ENCODE data around the gene SLC66A2.

The SLC66A2 gene

DNA sequence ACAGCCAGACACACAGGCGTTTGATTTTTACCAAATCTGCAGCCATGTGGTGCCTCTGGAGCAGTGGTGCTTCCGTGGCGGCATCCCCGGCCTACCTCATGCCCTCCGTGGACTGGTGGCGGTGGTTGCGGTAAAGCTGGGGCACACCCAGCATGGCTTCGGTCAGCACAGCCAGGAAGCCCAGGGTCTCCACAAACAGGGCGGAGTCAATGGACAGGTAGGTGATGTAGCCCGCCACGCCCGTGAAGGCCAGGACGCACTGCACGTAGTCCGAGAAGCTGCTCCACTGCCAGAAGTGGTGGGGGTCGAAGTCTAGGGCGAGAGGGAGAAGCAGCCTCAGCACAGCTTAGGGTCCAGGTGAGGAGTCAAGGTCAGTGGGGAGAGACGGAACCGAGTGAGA, 32.4 kb downstream of the SLC66A2 start:
- DNase-seq (ENCODE audit: low read depth), result no peak

DNA sequence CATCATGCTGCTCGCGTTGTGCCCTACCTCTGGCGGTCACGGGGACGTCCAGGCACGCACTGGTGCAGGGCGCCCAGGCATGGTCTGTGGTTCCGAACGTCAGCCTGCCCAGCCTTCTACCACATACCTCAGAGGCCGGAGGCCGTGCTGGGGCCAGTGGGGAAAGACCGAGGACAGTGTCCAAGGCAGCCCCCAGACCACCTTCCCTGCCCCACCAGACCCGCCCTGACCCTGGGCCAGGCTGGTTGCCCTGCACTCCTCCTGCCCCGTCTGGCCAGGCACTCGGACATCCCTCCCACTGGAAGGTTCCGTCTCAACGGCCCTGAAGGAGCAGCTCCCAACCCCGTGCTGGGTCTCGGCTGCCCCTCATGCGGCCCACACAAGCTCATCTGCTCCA, 32.8 kb downstream of the SLC66A2 start:
- no peak for DNase-seq (ENCODE audit: low read depth)

DNA sequence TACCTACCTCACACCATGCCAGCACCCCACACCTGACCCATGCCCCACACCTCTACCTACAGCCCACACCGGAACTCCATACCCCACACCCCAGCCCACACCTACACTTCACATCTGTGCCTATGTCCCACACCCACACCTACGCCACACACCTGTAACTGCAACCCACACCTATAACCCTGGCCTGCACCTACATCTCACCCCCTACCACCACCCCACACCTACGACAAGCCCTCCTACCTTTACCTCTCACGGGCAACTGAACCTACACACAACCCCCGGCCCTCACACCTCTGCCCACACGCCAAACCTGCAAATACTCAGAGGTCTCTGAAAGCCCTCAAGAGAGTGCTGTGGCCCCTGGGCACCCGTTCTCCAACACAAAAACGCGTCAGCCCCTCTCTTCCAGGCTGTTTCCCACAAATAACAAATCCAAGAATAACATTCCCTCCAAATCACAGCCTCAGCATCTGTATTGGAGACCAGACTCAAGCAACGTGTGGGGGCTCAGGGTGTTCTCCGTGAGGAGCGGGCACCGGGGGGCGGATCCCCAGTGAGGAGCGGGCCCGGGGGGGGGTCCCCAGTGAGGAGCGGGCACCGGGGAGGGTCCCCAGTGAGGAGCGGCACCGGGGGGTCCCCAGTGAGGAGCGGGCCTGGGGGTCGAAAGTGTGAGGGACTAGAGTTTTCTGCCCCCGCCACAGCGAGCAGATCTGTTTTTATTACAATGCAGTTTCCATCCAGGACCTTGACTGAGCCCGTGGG, 33.4 kb downstream of the SLC66A2 start:
- no peak for DNase-seq (ENCODE audit: low read depth)

DNA sequence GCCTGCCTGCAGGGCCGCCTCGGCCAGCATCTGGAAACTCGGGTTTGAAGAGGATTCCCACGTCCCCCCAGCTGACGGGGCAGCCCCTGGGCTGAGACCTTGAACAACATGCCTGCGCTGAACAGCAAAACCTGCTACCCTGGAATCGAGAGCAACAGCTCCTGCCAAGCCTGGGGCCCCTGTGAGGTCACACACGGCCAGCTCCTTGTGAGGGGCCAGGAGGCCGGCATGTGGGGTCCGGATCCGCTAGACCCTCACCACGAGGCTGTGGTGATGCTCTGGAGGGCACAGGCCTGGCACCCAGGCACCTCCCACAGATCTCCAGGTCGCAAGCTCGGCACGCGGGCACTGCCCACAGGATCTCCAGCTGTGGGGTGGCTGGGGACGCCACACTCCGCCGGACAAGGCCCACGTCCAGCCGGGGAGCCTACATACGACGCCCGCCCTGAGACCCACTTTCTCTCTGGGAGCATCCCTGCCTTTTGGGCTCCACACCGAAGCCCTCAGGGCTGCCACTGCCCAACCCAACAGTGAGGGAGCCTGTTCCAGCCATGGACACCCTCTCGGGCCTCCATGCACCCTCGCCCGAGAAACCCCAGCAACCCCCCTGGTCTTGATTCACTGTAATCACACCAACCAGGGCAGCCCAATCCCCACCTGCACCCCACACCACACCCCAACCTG, 34.1 kb downstream of the SLC66A2 start:
- DNase-seq (ENCODE audit: low read depth), result no peak

DNA sequence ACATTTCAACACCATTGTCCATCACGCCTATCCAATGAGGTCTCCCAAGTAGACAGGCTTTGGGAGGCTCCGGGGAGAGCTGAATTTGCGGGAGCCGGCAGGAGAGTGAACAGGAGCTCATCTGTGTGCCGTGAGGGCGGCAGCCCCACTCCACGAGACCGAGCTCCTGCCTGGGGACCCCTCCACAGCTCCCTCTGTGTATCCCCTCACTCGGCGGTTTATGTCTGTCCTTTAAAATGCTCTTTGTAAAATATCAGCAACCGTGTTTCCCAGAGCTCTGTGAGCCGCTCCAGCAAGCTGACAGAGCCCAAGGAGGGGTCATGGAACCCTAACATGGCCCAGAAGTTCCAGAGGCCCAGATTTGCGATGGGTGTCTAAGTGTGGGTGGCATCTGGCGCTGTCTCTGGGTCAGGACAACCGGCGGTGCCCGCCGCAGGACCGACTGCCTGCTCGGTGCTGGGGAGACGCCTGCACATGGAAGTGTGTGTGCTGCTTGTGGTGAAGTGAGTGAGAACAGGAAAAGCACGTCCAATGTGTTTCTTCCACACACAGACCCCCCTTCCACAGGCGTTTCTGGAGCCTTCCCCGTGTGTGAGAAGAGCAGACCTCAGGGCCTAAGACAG, 34.8 kb downstream of the SLC66A2 start:
- DNase-seq (ENCODE audit: low read depth), result no peak

DNA sequence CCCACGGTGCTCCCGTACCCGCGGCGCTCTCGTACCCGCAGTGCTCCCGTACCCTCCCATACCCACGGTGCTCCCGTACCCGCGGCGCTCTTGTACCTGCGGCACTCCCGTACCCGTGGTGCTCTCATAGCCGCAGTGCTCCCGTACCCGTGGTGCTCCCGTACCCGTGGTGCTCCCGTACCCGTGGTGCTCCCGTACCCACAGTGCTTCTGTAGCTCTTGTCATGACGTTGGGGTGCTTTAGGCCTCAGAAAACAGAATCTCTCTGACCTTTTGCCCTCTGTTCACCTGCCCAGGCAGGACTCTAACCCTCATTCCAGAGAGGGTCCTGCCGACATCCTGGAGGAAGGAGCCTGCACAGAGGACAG, 35.3 kb downstream of the SLC66A2 start:
- DNase-seq (ENCODE audit: low read depth), result no peak

DNA sequence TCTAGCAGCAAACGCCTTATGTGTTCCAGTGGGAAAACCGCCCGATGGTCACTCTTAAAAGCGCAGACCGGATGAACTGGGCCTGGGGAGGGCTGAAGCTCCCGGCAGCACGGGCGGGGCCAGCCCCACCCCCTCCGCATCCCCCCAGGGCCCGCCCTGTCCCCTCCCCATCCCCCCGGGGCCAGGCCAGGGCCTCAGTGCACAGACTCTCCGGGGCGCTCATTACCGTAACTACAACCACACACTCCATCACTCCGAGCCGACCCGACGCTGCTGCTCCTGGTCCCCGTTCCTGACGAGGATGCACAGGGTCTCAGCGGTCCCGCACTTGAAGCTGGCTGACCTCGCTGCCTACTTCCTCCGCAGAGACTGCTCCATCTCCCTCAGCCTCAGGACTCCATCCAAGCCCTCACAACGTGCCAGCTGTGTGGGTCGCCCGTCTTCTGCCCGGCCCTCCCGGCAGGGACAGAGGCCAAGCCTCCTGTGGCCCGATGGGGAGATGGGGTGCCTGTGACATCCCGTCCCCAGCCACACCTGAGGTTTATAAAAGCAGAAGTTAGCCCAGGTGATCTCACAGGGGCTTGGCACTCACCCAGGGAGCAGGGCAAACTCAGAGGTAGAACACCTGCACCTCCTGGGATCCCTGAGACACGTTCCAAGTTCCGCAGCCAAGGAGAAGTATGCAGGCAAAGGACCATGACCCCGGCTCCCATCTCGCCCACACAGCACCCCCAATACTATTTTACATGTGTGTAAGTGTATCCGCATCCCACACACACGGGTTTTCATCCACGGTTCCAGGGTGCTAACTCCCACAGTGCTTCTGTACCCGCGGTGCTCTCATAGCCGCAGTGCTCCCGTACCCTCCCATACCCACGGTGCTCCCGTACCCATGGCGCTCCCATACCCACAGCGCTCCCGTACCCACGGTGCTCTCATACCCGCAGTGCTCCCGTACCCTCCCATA, 36.0 kb downstream of the SLC66A2 start:
- DNase-seq (ENCODE audit: low read depth), result no peak

DNA sequence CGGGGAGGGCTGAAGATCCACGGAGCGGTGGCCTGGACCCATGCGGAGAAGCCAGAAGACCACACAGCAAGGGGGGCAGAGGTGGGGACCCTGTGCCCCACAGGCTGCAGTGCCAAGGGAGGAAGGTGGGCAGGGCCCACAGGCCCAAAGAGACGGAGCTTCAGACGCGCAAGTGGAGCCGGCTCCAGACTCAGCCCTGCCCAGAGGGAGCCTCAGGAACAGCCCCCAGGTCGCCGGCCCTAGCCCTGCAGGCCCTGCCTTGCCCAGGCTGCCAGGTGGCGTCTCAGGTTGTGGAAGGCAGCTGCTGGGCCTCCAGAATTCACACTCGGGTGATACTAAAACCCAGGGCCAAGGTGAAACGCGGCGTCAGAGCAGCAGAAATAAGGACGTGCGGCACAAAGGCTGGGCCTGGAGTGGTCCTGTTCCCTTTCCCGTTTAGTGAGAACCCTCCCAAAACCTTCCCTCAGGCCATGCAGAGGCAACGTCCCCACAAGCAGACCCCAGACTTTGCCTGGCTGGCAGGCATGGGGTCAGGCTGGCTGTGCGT, 36.8 kb downstream of the SLC66A2 start:
- no peak for DNase-seq (ENCODE audit: low read depth)

DNA sequence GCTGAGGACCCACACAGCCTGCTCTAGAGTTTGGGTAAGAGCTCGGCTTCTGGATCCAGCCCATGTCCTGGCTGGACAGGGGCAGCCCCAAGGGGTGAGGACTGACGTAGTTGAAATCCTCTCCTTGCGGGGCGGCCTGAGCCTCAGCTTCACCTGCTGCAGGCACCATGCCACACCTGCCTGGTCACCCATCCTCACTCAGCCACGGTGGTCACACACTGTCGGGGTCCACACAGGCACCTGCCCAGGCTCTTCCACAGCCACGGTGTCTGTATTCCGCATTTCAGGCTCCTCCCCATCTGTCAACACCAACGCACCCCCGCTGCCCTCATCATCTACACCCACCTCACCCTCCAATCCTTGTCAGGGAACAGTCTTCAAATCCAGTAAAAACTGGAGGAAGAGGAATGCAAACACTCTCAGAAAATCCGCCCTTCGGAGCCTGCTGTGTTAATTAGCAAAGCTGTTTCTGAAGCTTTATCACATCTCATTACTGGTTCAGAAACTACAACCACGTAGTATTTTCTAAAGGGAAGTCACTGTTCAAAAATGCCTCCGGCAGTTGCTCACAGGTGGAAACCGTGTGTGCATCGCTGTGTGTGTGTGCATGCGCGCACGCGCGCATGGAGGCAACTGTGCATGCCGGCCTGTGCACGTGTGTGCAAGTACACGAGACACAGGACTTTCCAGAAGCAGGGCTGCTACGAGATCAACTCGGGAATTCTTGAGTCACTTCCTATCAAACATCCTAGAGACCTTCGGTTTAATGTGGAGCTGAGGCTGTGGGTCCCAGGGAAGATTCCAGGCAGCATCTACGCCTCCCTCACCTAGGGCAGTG, 38.2 kb downstream of the SLC66A2 start:
- no peak for DNase-seq (ENCODE audit: low read depth)

DNA sequence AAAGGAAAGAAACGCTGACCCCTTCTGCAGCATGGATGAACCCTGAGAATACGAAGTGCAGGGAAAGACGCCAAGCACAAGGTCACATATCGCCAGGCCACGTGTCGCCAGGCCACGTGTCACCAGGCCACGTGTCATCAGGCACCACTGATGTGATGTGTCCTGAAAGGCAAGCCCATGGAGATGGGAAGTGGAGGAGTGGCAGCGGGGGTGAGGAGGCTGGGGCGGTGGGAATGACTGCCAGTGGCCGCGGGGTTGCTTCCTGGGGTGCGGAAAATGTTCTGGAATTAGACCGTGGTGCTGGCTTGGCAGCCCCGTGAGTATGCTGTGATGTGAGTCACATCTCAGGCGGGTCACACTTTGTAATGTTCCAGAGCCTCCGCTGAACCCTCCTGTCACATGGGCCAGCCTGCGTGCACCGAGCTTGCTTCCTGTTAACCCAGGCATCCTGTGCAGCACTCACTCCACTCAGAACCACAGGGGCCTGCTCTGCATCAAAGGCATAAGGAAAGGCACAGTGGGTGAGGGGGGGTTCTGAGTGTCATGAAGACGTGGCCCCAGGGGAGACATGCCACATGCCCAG, 39.0 kb downstream of the SLC66A2 start:
- peak; percentile 28 for DNase-seq (ENCODE audit: low read depth)

DNA sequence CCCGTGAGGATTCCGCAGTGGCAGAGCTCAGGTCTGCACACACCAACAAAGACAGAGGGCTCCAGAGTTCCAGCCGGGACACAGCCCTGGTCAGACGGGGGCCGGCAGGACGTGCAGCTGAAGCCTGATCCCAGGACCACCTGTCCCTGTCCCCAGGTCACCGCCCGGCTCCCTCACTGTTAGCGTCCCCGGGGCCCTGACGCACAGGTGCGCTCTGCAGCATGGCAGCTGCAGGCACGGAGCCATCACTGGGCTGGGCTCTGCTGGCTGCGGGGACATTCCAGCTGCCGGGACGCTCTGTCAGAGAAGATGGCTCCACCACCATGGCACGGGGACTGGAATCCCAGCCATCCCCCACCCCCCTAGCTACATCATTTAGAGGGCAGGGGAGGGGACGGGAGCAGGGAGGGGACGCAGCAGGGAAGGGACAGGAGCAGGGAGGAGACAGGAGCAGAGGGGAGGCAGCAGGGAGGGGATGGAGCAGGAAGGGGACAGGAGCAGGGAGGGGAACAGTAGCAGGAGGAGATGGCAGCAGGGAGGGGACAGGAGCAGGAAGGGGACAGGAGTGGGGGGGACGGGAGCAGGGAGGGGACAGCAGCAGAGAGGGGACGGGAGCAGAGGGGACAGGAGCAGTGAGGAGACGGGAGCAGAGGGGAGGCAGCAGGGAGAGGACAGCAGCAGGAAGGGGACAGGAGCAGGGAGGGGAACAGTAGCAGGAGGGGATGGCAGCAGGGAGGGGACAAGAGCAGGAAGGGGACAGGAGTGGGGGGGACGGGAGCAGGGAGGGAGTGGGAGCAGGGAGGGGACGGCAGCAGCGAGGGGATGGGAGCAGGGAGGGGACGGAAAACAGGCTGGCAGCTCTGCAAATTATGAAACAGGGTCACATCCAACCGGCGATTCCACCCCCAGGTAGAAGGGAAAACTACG, 39.8 kb downstream of the SLC66A2 start:
- DNase-seq (ENCODE audit: low read depth), result no peak

DNA sequence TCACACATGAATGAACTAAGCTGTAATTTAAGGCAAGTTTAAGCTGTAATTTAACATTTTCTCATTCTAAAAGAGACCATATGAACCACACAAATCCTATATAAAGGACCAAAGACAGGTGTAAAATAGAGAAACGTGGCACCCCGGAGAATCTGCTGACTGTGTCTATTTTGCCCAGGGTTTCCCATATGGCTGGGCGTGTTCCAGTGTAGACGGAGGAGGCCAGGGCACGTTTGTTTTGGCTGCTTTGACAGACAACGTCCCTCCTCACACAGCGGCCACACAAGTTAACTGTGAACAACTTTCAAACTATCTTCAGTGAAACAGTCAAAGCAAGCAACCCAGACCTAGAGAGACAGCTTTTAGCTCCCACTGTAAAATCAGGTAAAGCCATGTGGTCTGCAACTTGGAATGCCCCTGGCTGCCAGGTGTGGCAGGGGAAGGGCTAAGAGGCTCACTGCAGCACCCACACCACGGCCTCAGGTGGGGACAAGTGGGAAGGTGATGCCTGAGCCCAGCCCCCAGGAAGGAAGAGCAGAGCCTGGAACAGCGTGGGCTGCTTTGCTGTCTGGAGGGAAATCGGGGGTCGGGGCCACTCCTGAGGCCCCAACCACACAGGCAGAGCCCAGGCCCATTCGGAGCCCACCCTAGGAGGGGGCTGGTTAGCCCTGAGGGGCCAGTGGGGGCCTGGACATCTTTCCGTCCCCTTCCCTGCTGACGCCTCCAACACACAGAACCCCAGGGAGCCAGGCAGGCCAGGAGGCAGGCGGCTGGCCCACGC, 40.7 kb downstream of the SLC66A2 start:
- DNase-seq (ENCODE audit: low read depth), result no peak

DNA sequence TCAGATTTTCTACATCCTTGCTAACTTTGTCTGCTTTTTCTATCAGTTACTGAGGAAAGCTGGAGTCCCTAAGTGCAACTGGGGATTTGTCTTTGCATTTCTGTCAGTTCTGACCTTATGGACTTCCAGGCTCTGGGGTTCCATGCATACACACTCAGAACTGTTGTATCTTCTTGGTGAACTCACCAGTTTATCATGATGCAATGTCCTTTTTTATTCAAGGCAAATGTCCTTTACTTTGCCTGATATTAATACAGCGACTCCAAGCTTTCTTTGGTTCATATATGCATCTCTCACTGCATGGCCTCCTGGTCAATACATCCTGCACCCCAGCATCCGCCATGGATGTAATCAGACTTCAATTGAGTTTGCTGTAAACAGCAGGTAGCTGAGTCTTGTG, 44.7 kb downstream of the SLC66A2 start:
- DNase-seq (ENCODE audit: low read depth), result no peak

DNA sequence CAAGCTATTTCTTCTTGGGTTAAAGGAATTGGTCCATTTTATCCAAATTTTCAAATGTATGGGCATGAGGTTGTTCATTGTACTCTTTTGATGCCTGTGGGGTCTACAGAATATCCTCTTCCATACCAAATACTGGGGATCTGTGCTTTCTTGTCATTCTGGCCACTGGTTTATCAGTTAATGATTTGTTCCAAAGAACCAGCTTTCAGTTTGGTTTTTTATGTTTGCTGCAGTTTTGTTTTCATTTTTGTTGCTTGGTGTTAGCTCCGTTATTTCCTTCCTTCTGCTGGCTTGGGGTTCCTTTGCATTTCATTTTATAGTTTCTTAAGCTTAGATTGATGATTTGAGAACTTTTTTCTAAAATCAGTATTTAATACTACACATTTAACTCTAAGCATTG, 45.5 kb downstream of the SLC66A2 start:
- no peak for DNase-seq (ENCODE audit: low read depth)

DNA sequence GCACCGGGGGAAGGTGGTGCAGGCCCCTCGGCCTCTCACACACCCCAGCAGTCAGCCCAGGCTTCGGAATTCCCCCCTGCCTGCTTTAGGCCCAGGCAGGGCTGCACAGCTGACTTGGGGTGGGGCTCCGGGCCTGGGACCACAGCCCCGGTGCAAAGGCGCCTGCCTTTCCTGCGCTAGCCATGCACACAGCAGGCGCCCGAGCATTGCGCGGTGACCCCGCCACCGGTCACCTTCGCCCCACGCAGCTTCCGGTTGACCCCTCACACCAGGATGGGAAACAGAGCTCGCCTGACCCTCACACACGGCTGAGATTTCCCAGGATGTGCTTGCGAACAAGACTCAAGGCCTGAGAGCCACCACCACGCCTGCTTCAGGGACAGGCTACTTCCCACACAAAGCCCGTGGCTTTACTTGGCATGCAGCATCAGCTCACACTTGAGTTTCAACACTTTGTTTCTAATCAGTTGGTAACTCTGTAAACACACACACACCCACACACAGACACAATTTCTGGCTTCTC, 46.0 kb downstream of the SLC66A2 start:
- DNase-seq (ENCODE audit: low read depth), result no peak

DNA sequence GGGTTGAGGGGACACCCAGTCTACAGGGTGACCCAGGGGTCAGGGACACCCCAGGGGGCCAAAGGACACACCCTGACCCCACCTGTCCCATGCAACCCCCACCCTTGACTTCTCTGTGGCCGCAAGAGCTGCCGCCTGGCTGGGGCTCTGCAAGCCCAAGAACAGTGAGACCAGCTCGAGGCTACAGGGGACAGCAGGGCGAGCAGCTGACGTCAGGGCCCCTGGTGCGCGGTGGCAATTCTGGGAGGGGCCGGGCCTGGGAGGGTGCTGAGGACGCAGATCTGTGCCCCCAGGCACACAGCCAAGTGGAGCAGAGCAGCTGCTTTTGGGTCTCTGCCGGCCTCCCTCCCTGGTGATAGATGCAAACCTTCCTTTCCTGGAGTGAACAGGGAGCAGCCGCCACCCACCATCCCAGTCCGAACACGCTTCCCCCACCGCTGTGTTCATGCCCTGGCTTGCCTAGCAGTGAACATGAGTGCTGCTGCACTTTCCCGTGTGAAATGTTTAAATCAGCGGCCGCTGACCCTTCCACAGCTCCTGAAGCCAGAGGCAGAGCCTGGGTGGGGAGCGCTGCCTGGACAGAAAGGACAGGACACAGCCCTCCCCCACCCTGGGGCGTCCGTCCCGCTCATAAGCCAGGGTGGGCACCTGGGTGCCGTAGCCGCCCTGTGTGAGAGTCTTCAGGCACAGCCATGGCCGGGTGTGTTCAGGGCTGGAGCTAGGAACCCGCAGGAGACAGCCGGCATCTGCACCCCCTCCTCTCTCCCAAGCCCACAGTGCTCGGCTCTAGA, 46.9 kb downstream of the SLC66A2 start:
- no peak for DNase-seq (ENCODE audit: low read depth)

DNA sequence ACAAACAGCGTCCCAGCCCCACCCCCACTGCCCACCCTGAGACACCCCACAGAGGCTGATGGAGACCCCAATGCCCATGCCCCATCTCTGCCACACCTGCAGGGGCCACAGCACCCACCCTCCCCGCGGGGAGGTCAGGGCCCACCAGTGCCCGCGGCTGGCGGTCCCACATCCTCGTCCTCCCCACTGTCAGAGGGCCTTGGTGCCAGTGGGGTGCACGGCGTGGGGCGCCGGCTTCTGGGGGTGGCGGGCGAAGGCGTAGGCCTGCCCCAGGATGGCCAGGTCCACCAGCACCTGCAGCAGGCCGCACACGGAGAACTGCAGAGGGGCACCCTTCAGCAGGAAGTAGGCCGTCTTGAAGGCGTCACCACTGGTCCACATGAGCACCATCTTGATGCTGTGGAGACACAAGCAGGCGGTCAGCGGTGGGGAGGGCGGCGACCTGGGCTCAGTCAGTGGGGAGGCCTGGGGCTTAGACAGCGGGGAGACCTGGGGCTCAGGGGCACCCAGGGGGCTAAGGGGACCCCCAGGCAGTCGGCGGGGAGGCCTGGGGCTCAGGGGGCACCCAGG, 47.6 kb downstream of the SLC66A2 start:
- DNase-seq (ENCODE audit: low read depth), result no peak
